ENCODE measurements around the gene PSMB2.

DNA sequence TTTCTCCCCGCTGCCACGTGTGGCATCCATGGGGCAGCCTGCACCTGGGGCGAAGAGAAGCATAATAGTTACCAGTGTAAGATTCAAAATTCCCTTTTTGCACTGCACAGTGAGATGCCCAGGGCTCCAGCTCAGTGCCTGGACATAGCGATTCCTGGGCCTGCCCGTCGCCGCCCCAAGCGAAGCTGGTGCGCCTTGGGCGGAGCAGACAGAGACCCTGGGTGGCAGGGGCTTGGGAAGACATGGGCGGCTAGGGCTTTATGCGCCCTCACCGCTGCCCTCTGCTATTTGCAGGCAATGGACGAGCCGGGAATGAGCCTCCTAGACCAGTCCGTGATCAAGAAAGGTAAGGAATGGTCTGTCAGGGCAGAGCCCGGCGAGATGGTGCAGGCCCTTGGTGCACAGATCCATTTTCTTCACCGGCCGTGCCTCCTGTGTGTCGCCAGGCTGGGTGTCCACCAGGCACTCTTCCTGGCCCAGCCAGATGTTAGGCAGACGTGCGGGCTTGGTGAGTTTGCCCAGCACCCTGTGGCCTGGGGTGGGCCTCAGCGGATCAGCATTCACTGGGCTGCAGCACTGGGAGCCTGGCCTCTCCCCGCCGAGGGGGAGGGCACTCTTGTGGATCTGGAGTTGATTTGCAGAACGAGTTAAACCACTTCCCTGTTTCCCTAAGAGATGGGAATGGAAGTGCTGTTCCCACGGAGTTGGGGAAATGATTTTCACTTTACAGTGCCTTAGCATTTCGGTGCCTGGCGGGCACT lies 66.5 kb downstream of the PSMB2 start:
- TF ChIP-seq, protein P1, sequence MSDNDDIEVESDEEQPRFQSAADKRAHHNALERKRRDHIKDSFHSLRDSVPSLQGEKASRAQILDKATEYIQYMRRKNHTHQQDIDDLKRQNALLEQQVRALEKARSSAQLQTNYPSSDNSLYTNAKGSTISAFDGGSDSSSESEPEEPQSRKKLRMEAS (IDR thresholded peaks at IDR 0.05): no peak
- TF ChIP-seq POLR2A (IDR thresholded peaks at IDR 0.05; ENCODE audit: low read length) (no peak), CEBPB (IDR thresholded peaks at IDR 0.05) (no peak), SMC3 (IDR thresholded peaks at IDR 0.05) (no peak), BHLHE40 (IDR thresholded peaks at IDR 0.05; ENCODE audit: low read depth, low read length) (no peak), JUN (IDR thresholded peaks at IDR 0.05) (no peak), FOSB (CRISPR knock-in tag; IDR thresholded peaks at IDR 0.05) (no peak), ESRRA (IDR thresholded peaks at IDR 0.05; ENCODE audit: borderline replicate concordance, low read length) (no peak), RFX5 (IDR thresholded peaks at IDR 0.05) (no peak), NR3C1 (IDR thresholded peaks at IDR 0.05) (no peak), CBX2 (IDR thresholded peaks at IDR 0.05; ENCODE audit: borderline replicate concordance, low read depth) (no peak), GATA3 (IDR thresholded peaks at IDR 0.05; ENCODE audit: borderline replicate concordance) (no peak)
- TF ChIP-seq, protein P2, sequence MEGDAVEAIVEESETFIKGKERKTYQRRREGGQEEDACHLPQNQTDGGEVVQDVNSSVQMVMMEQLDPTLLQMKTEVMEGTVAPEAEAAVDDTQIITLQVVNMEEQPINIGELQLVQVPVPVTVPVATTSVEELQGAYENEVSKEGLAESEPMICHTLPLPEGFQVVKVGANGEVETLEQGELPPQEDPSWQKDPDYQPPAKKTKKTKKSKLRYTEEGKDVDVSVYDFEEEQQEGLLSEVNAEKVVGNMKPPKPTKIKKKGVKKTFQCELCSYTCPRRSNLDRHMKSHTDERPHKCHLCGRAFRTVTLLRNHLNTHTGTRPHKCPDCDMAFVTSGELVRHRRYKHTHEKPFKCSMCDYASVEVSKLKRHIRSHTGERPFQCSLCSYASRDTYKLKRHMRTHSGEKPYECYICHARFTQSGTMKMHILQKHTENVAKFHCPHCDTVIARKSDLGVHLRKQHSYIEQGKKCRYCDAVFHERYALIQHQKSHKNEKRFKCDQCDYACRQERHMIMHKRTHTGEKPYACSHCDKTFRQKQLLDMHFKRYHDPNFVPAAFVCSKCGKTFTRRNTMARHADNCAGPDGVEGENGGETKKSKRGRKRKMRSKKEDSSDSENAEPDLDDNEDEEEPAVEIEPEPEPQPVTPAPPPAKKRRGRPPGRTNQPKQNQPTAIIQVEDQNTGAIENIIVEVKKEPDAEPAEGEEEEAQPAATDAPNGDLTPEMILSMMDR (IDR thresholded peaks at IDR 0.05): no peak
- TF ChIP-seq, protein P3, sequence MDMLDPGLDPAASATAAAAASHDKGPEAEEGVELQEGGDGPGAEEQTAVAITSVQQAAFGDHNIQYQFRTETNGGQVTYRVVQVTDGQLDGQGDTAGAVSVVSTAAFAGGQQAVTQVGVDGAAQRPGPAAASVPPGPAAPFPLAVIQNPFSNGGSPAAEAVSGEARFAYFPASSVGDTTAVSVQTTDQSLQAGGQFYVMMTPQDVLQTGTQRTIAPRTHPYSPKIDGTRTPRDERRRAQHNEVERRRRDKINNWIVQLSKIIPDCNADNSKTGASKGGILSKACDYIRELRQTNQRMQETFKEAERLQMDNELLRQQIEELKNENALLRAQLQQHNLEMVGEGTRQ (IDR thresholded peaks at IDR 0.05): no peak
